ENCODE results near the gene ZNF84. TPM values are rescaled to one million over a fixed set of nuclear protein-coding genes. Genes with fewer than 3 reads are reported as not detected.

ZNF84 gene
- total and polyA plus RNA-seq, 2 of the 8 experiments (the other 6 are each of a cell fraction or from before 2014, with no cell fraction given): 8.9 to 34.0 TPM

GRCh38 chr12:133023566-133023965, 13.7 kb upstream of the ZNF84 start (continued):
- TF ChIP-seq CHD1 (IDR thresholded peaks at IDR 0.05; ENCODE audit: low read depth, low read length): no peak
- no peak for TF ChIP-seq GABPA (IDR thresholded peaks at IDR 0.05; ENCODE audit: borderline replicate concordance, insufficient read depth, low read length)
- TF ChIP-seq CTCF (IDR thresholded peaks at IDR 0.05; ENCODE audit: control extremely low read depth in 1 of 3, insufficient read depth in 1 of 3, low read depth in 1 of 3, low read length in 3 of 3): no peak
- no peak for TF ChIP-seq POLR2AphosphoS5 (IDR thresholded peaks at IDR 0.05; ENCODE audit: low read depth, low read length)

Data from H1 (cell line).